Liver (tissue), 9 donors: ENCODE results near the gene DNAH1. TPM values are rescaled to one million over a fixed set of nuclear protein-coding genes. Genes with fewer than 3 reads are reported as not detected.

ENCODE experiments used
- DNase-seq: peaks from one replicate; pipeline ENCODE4 v3.0.0-alpha.2; 2017; ENCODE audit warnings: low spot score
- H3K27ac ChIP-seq, 2 donors: one replicate each; pipeline ENCODE4 v1.7.0; 2013; ENCODE audit warnings: inconsistent platforms in 2 of 2, low read length in 2 of 2, control low read depth in 1 of 2, low read depth in 1 of 2, mild to moderate bottlenecking in 1 of 2
- H3K27me3 ChIP-seq, 4 donors: one replicate each; pipeline versions ENCODE4 v1.6.1 to v1.7.0; 2013; ENCODE audit warnings: low read length in 3 of 4, inconsistent platforms in 1 of 4, mild to moderate bottlenecking in 1 of 4, moderate library complexity in 1 of 4; ENCODE audit not compliant: control insufficient read depth in 4 of 4, insufficient read depth in 4 of 4
- H3K36me3 ChIP-seq, 4 donors: one replicate each; pipeline versions ENCODE4 v1.6.1 to v1.7.0; 2013; ENCODE audit warnings: low read length in 3 of 4, mild to moderate bottlenecking in 3 of 4, low read depth in 1 of 4, moderate library complexity in 1 of 4; ENCODE audit not compliant: control insufficient read depth in 4 of 4, insufficient read depth in 3 of 4
- H3K4me1 ChIP-seq, 4 donors: one replicate each; pipeline versions ENCODE4 v1.6.1 to v1.7.0; 2013; ENCODE audit warnings: low read length in 3 of 4, mild to moderate bottlenecking in 3 of 4, moderate library complexity in 1 of 4; ENCODE audit not compliant: control insufficient read depth in 4 of 4, insufficient read depth in 4 of 4
- H3K4me3 ChIP-seq, 3 donors: one replicate each; pipeline versions ENCODE4 v1.6.1 to v1.7.0; 2013; ENCODE audit warnings: low read length in 3 of 3, control low read depth in 1 of 3, low read depth in 1 of 3, mild to moderate bottlenecking in 1 of 3
- H3K9ac ChIP-seq, 2 donors: one replicate each; pipeline ENCODE4 v1.7.0; 2013; ENCODE audit warnings: low read length in 2 of 2, mild to moderate bottlenecking in 2 of 2, moderate library complexity in 2 of 2, control low read depth in 1 of 2, low read depth in 1 of 2
- H3K9me3 ChIP-seq, 4 donors: one replicate each; pipeline versions ENCODE4 v1.6.1 to v1.7.0; 2013; ENCODE audit warnings: low read length in 3 of 4; ENCODE audit not compliant: control insufficient read depth in 4 of 4
- ATF3 ChIP-seq: IDR thresholded peaks from 2 replicates; pipeline ENCODE4 v1.6.1; 2016; ENCODE audit warnings: antibody characterized with exemption
- EGR1 ChIP-seq, 2 donors: IDR thresholded peaks; 2 replicates each; pipeline ENCODE4 v1.6.1; 2016 to 2018; ENCODE audit warnings: antibody characterized with exemption in 2 of 2, low read depth in 2 of 2
- FOXA1 ChIP-seq: IDR thresholded peaks from 2 replicates; pipeline ENCODE4 v1.6.1; 2016; ENCODE audit warnings: antibody characterized with exemption
- FOXA2 ChIP-seq: IDR thresholded peaks from 2 replicates; pipeline ENCODE4 v1.6.1; 2016; ENCODE audit warnings: antibody characterized with exemption
- GABPA ChIP-seq, 2 donors: IDR thresholded peaks in 1 of 2; conservative IDR thresholded peaks in 1 of 2; 2 replicates each; pipeline ENCODE4 v1.6.1; 2016; ENCODE audit warnings: antibody characterized with exemption in 2 of 2, mild to moderate bottlenecking in 1 of 2, moderate library complexity in 1 of 2
- HNF4A ChIP-seq, 2 donors: conservative IDR thresholded peaks; 2 replicates each; pipeline ENCODE4 v1.6.1; 2016; ENCODE audit warnings: antibody characterized with exemption in 2 of 2, mild to moderate bottlenecking in 2 of 2
- HNF4G ChIP-seq: IDR thresholded peaks from 2 replicates; pipeline ENCODE4 v1.6.1; 2016; ENCODE audit warnings: antibody characterized with exemption
- JUND ChIP-seq, 2 donors: IDR thresholded peaks; 2 replicates each; pipeline ENCODE4 v1.6.1; 2016; ENCODE audit warnings: antibody characterized with exemption in 2 of 2
- MAX ChIP-seq: IDR thresholded peaks from 2 replicates; pipeline ENCODE4 v1.6.1; 2016; ENCODE audit warnings: antibody characterized with exemption
- NR2F2 ChIP-seq: IDR thresholded peaks from 2 replicates; pipeline ENCODE4 v1.6.1; 2016; ENCODE audit warnings: antibody characterized with exemption
- RAD21 ChIP-seq, 2 donors: IDR thresholded peaks; 2 replicates each; pipeline ENCODE4 v1.6.1; 2016; ENCODE audit warnings: antibody characterized with exemption in 2 of 2, mild to moderate bottlenecking in 2 of 2
- REST ChIP-seq: IDR thresholded peaks from 2 replicates; pipeline ENCODE4 v1.6.1; 2016; ENCODE audit warnings: antibody characterized with exemption, mild to moderate bottlenecking
- RXRA ChIP-seq, 2 donors: IDR thresholded peaks; 2 replicates each; pipeline ENCODE4 v1.6.1; 2017 to 2018; ENCODE audit warnings: antibody characterized with exemption in 2 of 2, mild to moderate bottlenecking in 1 of 2
- SP1 ChIP-seq: IDR thresholded peaks from 2 replicates; pipeline ENCODE4 v1.6.1; 2018; ENCODE audit warnings: antibody characterized with exemption, mild to moderate bottlenecking
- TAF1 ChIP-seq: conservative IDR thresholded peaks from 2 replicates; pipeline ENCODE4 v1.6.1; 2016; ENCODE audit warnings: antibody characterized with exemption, mild to moderate bottlenecking
- YY1 ChIP-seq: IDR thresholded peaks from 2 replicates; pipeline ENCODE4 v1.6.1; 2016; ENCODE audit warnings: antibody characterized with exemption, mild to moderate bottlenecking
- ZBTB33 ChIP-seq: IDR thresholded peaks from 2 replicates; pipeline ENCODE4 v1.6.1; 2016; ENCODE audit warnings: antibody characterized with exemption
- WGBS: extraction: QIAGEN DNeasy Blood & Tissue Kit; methylation state at CpG from one replicate; pipeline ENCODE4 v1.1.7; 2013; 5-methylcytosine and 5-hydroxymethylcytosine counted together
- polyA plus RNA-seq, 2 donors: library from polyadenylated mRNA; stranded (reverse) in 1 of 2; unstranded in 1 of 2; fragments of 200-250 nt in 1 of 2; fragments of >200 nt in 1 of 2; fragmentation: Nextera tagmentation in 1 of 2; extraction: Ambion mirVana in 1 of 2; gene quantifications; one replicate each; pipeline versions ENCODE4 v1.2.1 to v1.2.3, GENCODE V29; 2013 to 2015
- total RNA-seq, 2 donors: library from RNA; depleted of rRNA; stranded (reverse); fragments of >200 nt; gene quantifications; one replicate each; pipeline ENCODE4 v1.2.3, GENCODE V29; 2014
- TF ChIP-seq, protein P1 (sequence below): fragments of 150-350 bp; IDR thresholded peaks from 2 replicates; pipeline ENCODE4 v1.5.1; 2017; ENCODE audit warnings: improper control_type of control experiment, low read depth, low read length; ENCODE audit not compliant: missing input control
- donor health status: healthy.
- donor health status: healthy.
- donor health status: healthy.
- donor health status: healthy.
- donor health status: healthy.

DNAH1 gene
- total and polyA plus RNA-seq, 4 donors = 1.5 to 6.0 (median 2.5) TPM

DNA sequence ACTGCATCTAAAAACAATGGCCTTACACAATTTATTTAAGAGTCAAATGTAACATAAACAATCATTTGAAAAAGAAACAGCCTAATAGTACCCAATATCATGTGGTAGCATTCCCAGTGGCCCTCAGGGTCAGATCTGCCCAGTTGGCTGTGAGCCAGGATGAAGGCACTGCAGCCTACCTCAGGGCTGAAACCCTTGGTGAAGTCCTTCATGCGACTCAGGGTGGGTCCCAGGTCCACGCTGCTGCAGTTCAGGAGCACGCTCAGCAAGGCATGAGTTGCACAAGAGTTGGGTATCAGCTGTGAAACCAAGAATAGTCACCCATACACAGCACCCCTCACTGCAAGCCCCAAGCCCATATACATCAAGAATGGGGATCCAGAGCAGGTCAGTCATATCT, 91.7 kb downstream of the DNAH1 start:
- no peaks in the 10 kb centered on the region for H3K9me3 ChIP-seq
- peaks cover 13 to 51% (median 37%) of the 10 kb centered on the region in 4 donors for H3K36me3 ChIP-seq
- no peak overlapping the region for H3K27ac ChIP-seq
- H3K9ac ChIP-seq = no peak overlapping the region
- peaks cover 0 to 38% (median 31%) of the 10 kb centered on the region in 4 donors for H3K4me1 ChIP-seq
- no peak for TF ChIP-seq HNF4G
- H3K4me3 ChIP-seq = no peak overlapping the region
- 93% methylated on average over 3 of the region's 3 CpGs for WGBS
- no peak for DNase-seq
- H3K27me3 ChIP-seq = no peaks in the 10 kb centered on the region

DNA sequence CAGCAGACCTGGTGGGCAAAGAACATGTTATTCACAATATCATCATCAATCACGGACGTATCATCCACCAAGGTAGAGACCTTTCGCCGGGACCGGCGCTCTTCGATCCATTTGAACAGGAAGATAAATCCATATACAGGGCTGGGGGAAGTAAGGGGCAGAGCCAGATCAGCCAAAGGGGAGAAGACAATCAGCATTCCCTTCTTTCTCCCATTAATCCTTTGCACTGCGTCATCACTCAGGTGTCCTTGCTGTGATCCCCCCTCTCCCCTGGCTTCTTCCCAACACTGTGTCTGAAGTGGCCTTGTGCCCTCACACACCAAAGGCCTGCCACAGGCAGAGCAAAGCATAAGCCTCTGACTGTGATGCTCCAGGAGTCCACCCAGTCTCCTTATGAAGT, 92.3 kb downstream of the DNAH1 start:
- DNase-seq = no peak
- no peaks in the 10 kb centered on the region for H3K9me3 ChIP-seq
- TF ChIP-seq MAX = no peak
- TF ChIP-seq EGR1 (IDR thresholded peaks at IDR 0.05; ENCODE audit: low read depth in 2 of 2) = no peak
- TF ChIP-seq, protein P1, sequence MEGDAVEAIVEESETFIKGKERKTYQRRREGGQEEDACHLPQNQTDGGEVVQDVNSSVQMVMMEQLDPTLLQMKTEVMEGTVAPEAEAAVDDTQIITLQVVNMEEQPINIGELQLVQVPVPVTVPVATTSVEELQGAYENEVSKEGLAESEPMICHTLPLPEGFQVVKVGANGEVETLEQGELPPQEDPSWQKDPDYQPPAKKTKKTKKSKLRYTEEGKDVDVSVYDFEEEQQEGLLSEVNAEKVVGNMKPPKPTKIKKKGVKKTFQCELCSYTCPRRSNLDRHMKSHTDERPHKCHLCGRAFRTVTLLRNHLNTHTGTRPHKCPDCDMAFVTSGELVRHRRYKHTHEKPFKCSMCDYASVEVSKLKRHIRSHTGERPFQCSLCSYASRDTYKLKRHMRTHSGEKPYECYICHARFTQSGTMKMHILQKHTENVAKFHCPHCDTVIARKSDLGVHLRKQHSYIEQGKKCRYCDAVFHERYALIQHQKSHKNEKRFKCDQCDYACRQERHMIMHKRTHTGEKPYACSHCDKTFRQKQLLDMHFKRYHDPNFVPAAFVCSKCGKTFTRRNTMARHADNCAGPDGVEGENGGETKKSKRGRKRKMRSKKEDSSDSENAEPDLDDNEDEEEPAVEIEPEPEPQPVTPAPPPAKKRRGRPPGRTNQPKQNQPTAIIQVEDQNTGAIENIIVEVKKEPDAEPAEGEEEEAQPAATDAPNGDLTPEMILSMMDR = no peak
- TF ChIP-seq SP1 = no peak
- TF ChIP-seq GABPA (IDR thresholded peaks at IDR 0.05 in 1 of 2, conservative IDR thresholded peaks at IDR 0.05 in 1 of 2) = no peak
- no peak for TF ChIP-seq ATF3
- no peak for TF ChIP-seq FOXA1
- no peak for TF ChIP-seq HNF4A (conservative IDR thresholded peaks at IDR 0.05)
- no peak for TF ChIP-seq JUND (IDR thresholded peaks at IDR 0.05)
- no peak for TF ChIP-seq ZBTB33
- TF ChIP-seq RAD21 (IDR thresholded peaks at IDR 0.05) = no peak
- no peak for TF ChIP-seq RXRA (IDR thresholded peaks at IDR 0.05)
- TF ChIP-seq TAF1 = no peak
- TF ChIP-seq FOXA2 = no peak
- no peak for TF ChIP-seq YY1
- TF ChIP-seq REST = no peak
- TF ChIP-seq NR2F2 = no peak
- 94% methylated on average over 8 of the region's 8 CpGs for WGBS
- peak overlapping the region in 1 of 2 donors; percentile 21 for H3K9ac ChIP-seq
- H3K36me3 ChIP-seq = peaks cover 13 to 44% (median 31%) of the 10 kb centered on the region in 4 donors
- H3K27ac ChIP-seq = no peak overlapping the region
- H3K4me1 ChIP-seq = peaks cover 0 to 41% (median 33%) of the 10 kb centered on the region in 4 donors
- H3K27me3 ChIP-seq = no peaks in the 10 kb centered on the region
- H3K4me3 ChIP-seq = no peak overlapping the region
